IMR-90 (cell line): ENCODE measurements around the gene SNED1.

Experiments
- CTCF ChIP-seq: conservative IDR thresholded peaks from 2 replicates; pipeline ENCODE4 v1.5.1; 2012; ENCODE audit warnings: mild to moderate bottlenecking, low read depth, low read length, improper control_type of control experiment
- MAFK ChIP-seq: IDR thresholded peaks from 2 replicates; pipeline ENCODE4 v1.6.1; 2012; ENCODE audit warnings: low read depth, low read length, improper control_type of control experiment
- MXI1 ChIP-seq: IDR thresholded peaks from 2 replicates; pipeline ENCODE4 v1.6.1; 2012; ENCODE audit warnings: low read depth, mild to moderate bottlenecking, low read length, moderate library complexity, borderline replicate concordance
- POLR2A ChIP-seq: IDR thresholded peaks from 2 replicates; pipeline ENCODE4 v1.6.1; 2012; ENCODE audit warnings: mild to moderate bottlenecking, low read depth, low read length
- TF ChIP-seq, protein P1 (sequence below): fragments of 150-350 bp; IDR thresholded peaks from 2 replicates; pipeline ENCODE4 v1.6.1; 2017; ENCODE audit warnings: mild to moderate bottlenecking, antibody characterized with exemption, low read length, low read depth

- TF ChIP-seq CTCF (no peak), MXI1 (no peak), POLR2A (no peak), MAFK (no peak)
- TF ChIP-seq, protein P1, sequence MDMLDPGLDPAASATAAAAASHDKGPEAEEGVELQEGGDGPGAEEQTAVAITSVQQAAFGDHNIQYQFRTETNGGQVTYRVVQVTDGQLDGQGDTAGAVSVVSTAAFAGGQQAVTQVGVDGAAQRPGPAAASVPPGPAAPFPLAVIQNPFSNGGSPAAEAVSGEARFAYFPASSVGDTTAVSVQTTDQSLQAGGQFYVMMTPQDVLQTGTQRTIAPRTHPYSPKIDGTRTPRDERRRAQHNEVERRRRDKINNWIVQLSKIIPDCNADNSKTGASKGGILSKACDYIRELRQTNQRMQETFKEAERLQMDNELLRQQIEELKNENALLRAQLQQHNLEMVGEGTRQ: no peak
Observed at GRCh38 chr2:240995041-240996021, 3.1 kb upstream of the SNED1 start.
